Measurements from ENCODE around the gene AMOTL2.

GRCh38 chr3:134323966-134324962, 50.0 kb downstream of the AMOTL2 start:
- TF ChIP-seq YY1 (IDR thresholded peaks at IDR 0.05; ENCODE audit: insufficient read depth, insufficient read length) (no peak), ZNF274 (IDR thresholded peaks at IDR 0.05; ENCODE audit: low read depth, low read length) (no peak)
